Measurements from ENCODE around the gene RNF150. TPM values are rescaled to one million over a fixed set of nuclear protein-coding genes. Genes with fewer than 3 reads are reported as not detected.

The RNF150 gene
- total RNA-seq, result 10 to 100 TPM in 3 of 4 donors, 1 to 10 TPM in 1; 9.7 to 58.2 (median 36.6) TPM

GRCh38 chr4:141133146-141133998, at the start of gene RNF150:
Gene RNF150 (minus strand): TSS chr4:141133469.
- Histone ChIP-seq H3K4me3 (peak within 1 kb of the TSS; percentile 57 to 66), H3K4me1 (peaks cover 0 to 6% of the 10 kb centered on the region in 2 donors), H3K36me3 (no peaks in the 10 kb centered on the region), H3K9me3 (no peaks in the 10 kb centered on the region), H3K27me3 (no peaks in the 10 kb centered on the region), H3K27ac (peak within 1 kb of the TSS; percentile 81 to 85)
- peak; percentile 83 to 88 for DNase-seq
- TF ChIP-seq POLR2A (IDR thresholded peaks at IDR 0.05), result peak; percentile 44 to 56
- TF ChIP-seq CTCF (IDR thresholded peaks at IDR 0.05), result peak; percentile 72 to 88 (median 81)
- intact Hi-C loops (cut with DNase I; ENCODE audit: low total_unique reads), result no loop called here

DNA sequence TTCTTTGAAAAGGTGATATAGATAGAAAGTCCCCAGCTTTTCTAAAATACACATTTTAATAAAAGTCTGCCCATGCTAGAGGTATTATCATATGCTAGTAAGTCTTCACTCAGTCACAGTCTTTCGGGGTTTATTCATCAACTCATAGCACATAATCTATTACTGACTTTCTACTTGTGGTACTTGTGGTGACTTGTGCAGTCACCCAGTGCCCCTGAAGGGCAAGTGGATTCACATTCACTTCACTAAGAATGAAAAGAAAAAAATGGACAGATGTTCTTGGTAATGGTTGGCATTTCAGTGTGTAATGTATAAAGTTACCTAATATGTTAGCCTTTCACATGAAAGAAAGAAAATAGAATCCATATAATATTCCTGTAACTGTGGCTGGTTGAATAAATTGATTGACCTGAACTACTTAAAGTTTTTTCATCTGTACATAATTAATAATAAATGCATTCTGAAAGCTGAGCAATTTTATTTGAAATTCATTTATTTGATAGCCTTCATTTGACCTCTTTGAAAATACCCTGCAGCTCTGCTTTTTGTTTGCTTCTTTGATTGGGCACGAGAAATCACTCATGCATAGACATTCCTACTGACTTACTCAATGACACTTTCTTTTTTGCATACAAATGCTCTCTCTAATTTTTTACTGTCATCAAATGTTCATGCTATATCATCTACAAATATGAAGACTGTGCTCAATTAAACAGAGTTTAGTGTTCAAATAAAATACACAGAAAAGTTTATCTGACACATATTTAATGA, 47.9 kb upstream of the RNF150 start:
- H3K27me3 ChIP-seq, result no peaks in the 10 kb centered on the region
- no peak for DNase-seq
- no peak overlapping the region for H3K27ac ChIP-seq
- TF ChIP-seq POLR2A (IDR thresholded peaks at IDR 0.05) (no peak), CTCF (IDR thresholded peaks at IDR 0.05) (no peak)
- no peaks in the 10 kb centered on the region for H3K9me3 ChIP-seq
- intact Hi-C loops (cut with DNase I; ENCODE audit: low total_unique reads), result no loop called here
- H3K4me1 ChIP-seq, result no peaks in the 10 kb centered on the region
- no peaks in the 10 kb centered on the region for H3K36me3 ChIP-seq
- no peak overlapping the region for H3K4me3 ChIP-seq

- intact Hi-C loops (cut with DNase I; ENCODE audit: low total_unique reads), result no loop called here
- H3K27ac ChIP-seq, result no peak overlapping the region
- no peaks in the 10 kb centered on the region for H3K36me3 ChIP-seq
- no peak for TF ChIP-seq CTCF (IDR thresholded peaks at IDR 0.05)
- no peak for TF ChIP-seq POLR2A (IDR thresholded peaks at IDR 0.05)
- no peak overlapping the region for H3K4me3 ChIP-seq
- H3K4me1 ChIP-seq, result no peaks in the 10 kb centered on the region
- H3K9me3 ChIP-seq, result no peaks in the 10 kb centered on the region
- no peaks in the 10 kb centered on the region for H3K27me3 ChIP-seq
- no peak for DNase-seq
Measured at GRCh38 chr4:141179474-141180373, 46.5 kb upstream of the RNF150 start.

DNA sequence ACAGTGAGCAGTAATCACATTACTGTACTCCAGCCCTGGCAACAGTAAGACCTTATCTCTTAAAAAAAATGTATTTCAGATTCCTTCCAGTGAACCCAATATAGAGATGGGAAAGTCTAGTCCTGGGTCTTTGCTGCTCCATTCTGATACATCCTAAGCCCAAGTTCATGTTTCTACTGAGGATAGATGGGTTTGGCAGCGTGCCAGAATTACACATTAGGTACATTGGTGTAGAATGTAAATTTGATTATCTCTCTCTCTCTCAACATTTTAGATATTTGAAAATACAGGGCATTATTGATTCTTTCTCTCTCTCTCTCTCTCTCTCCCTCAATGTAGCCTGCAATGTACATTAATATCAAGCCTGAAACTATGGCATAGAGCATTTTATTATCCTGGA, 43.9 kb upstream of the RNF150 start:
- DNase-seq, result no peak
- Histone ChIP-seq H3K36me3 (no peaks in the 10 kb centered on the region), H3K9me3 (no peaks in the 10 kb centered on the region), H3K4me3 (no peak overlapping the region), H3K4me1 (no peaks in the 10 kb centered on the region), H3K27me3 (no peaks in the 10 kb centered on the region), H3K27ac (no peak overlapping the region)
- TF ChIP-seq CTCF (IDR thresholded peaks at IDR 0.05), result no peak
- TF ChIP-seq POLR2A (IDR thresholded peaks at IDR 0.05), result no peak
- intact Hi-C loops (cut with DNase I; ENCODE audit: low total_unique reads), result no loop called here

Data from uterus (tissue), 4 donors.